GM23248 (cell line): ENCODE data around the gene MRPL14. TPM values are rescaled to one million over a fixed set of nuclear protein-coding genes. Genes with fewer than 3 reads are reported as not detected.

Experiments used
- DNase-seq: peaks from one replicate; pipeline ENCODE4 v3.0.0-alpha.2; 2015
- H2AFZ ChIP-seq: fragments of 200-600 bp; sonication (generic); 2 replicates; pipeline ENCODE4 v1.6.1; 2016; ENCODE audit warnings: antibody characterized with exemption
- H3F3A ChIP-seq: fragments of 200-600 bp; sonication (generic); 2 replicates; pipeline ENCODE4 v1.6.1; 2016; ENCODE audit warnings: mild to moderate bottlenecking, antibody characterized with exemption, mixed run types; ENCODE audit not compliant: insufficient read depth
- H3K27ac ChIP-seq: fragments of 200-600 bp; sonication (generic); 2 replicates; pipeline ENCODE4 v1.5.1; 2016; ENCODE audit warnings: mild to moderate bottlenecking
- H3K27me3 ChIP-seq: fragments of 200-600 bp; sonication (generic); replicated peaks from 2 replicates; pipeline ENCODE4 v1.6.1; 2016; ENCODE audit warnings: mild to moderate bottlenecking; ENCODE audit not compliant: insufficient read depth
- H3K36me3 ChIP-seq: fragments of 200-600 bp; sonication (generic); 2 replicates; pipeline ENCODE4 v1.6.1; 2016; ENCODE audit warnings: low read depth, mild to moderate bottlenecking
- H3K4me1 ChIP-seq: fragments of 200-600 bp; sonication (generic); 2 replicates; pipeline ENCODE4 v1.6.1; 2016; ENCODE audit warnings: mild to moderate bottlenecking; ENCODE audit not compliant: insufficient read depth
- H3K4me2 ChIP-seq: fragments of 200-600 bp; sonication (generic); one replicate; pipeline ENCODE4 v1.6.1; 2016; ENCODE audit warnings: mild to moderate bottlenecking; ENCODE audit not compliant: unreplicated experiment
- H3K4me3 ChIP-seq: fragments of 200-600 bp; sonication (generic); 2 replicates; pipeline ENCODE4 v1.5.1; 2016; ENCODE audit warnings: mild to moderate bottlenecking
- H3K79me2 ChIP-seq: fragments of 200-600 bp; sonication (generic); 2 replicates; pipeline ENCODE4 v1.6.1; 2016; ENCODE audit warnings: mild to moderate bottlenecking; ENCODE audit not compliant: insufficient read depth
- H3K9ac ChIP-seq: fragments of 200-600 bp; sonication (generic); 2 replicates; pipeline ENCODE4 v1.6.1; 2016; ENCODE audit warnings: mild to moderate bottlenecking
- H3K9me2 ChIP-seq: fragments of 200-600 bp; sonication (generic); 2 replicates; pipeline ENCODE4 v1.6.1; 2016; ENCODE audit warnings: mixed run types, mild to moderate bottlenecking, moderate library complexity; ENCODE audit not compliant: insufficient read depth
- H3K9me3 ChIP-seq: fragments of 200-600 bp; sonication (generic); one replicate; pipeline ENCODE4 v1.6.1; 2017; ENCODE audit warnings: low read depth
- H4K20me1 ChIP-seq: fragments of 200-600 bp; sonication (generic); 2 replicates; pipeline ENCODE4 v1.6.0; 2016; ENCODE audit not compliant: insufficient read depth
- EZH2 ChIP-seq: fragments of 200-600 bp; sonication (generic); IDR thresholded peaks from 2 replicates; pipeline ENCODE4 v1.6.1; 2018; ENCODE audit warnings: antibody characterized with exemption, mild to moderate bottlenecking; ENCODE audit not compliant: insufficient read depth, poor library complexity, severe bottlenecking
- EZH2phosphoT487 ChIP-seq: fragments of 200-600 bp; sonication (generic); IDR thresholded peaks from 2 replicates; pipeline ENCODE4 v1.6.1; 2018; ENCODE audit warnings: antibody characterized with exemption, moderate library complexity, mild to moderate bottlenecking, low read depth; ENCODE audit not compliant: insufficient read depth
- WGBS, 2 experiments: methylation state at CpG; one replicate each; pipeline ENCODE4 v1.1.6; 2015 to 2017; ENCODE audit warnings: low lambda C conversion rate in 2 of 2, low coverage in 1 of 2; ENCODE audit errors: missing lambda C conversion rate in 2 of 2; 5-methylcytosine and 5-hydroxymethylcytosine counted together
- in situ Hi-C: fragments of 300-500 bp; cut with MboI; formaldehyde crosslinking; loops from 2 replicates; pipeline ENCODE4 v1.15.0; 2020
- polyA plus RNA-seq: library from polyadenylated mRNA; unstranded; fragments of >200 nt; fragmentation: Nextera tagmentation; extraction: Ambion mirVana; gene quantifications from 2 replicates; pipeline ENCODE4 v1.2.1, GENCODE V29; 2016
- total RNA-seq: library from RNA; depleted of rRNA; stranded (reverse); fragments of >200 nt; shearing (Covaris generic); gene quantifications from 2 replicates; pipeline ENCODE4 v1.2.3, GENCODE V29; 2014

MRPL14 gene
- total and polyA plus RNA-seq, 2 experiments from 2014 or later: 47.6 to 91.2 TPM

DNA sequence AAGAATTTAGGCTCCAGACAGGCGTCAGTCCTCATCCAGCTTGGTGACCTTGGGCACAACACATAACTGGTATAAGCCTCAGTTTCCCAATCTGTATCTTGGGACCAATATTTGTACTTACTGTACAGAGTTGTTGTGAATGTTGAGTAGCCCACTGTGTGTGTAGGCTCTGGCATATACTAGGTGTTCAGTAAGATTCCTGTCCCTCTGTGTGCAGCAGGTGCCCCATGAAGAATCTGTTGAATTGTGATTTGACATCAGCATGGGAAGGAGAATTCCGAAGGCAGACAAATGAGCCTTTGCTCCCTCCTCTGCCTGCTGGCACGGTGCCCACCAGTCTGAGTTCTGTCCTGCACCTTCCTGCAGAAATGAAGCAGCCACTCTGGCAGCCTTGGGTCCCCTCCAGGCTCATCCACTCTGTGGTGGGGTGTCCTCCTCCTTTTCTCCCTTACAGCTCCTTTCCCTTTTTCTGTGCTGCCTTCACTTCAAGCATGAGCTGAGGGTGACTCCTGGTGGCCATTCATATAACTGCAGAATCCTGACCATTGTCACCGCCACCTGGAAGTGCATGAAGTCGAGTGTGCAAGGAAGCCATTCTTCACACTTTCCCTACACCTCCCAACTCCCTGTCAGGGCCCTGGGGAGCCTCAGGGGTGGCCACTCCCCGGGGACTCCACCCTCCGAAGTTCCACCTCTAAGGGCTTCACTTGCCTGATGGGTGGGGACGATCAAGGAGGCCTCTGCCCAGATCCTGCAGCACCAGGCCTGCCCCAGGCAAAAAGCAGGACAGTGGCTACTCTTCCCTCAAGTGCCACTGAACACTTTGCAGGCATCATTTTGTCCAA lies 48.2 kb downstream of the MRPL14 start:
- Histone ChIP-seq H3K27ac (no peak overlapping the region), H3K4me1 (peaks cover 11% of the 10 kb centered on the region), H4K20me1 (no peaks in the 10 kb centered on the region), H3K36me3 (no peaks in the 10 kb centered on the region), H3K79me2 (no peaks in the 10 kb centered on the region), H3K9me3 (no peaks in the 10 kb centered on the region), H3K27me3 (no peaks in the 10 kb centered on the region), H3K4me3 (no peak overlapping the region), H2AFZ (no peak overlapping the region), H3K9ac (no peak overlapping the region), H3F3A (no peaks in the 10 kb centered on the region), H3K4me2 (no peak overlapping the region), H3K9me2 (no peaks in the 10 kb centered on the region)
- 11 to 14% methylated on average over 8 of the region's 8 CpGs for WGBS, 2 experiments
- peak; percentile 74 for DNase-seq
- TF ChIP-seq EZH2phosphoT487 (no peak), EZH2 (no peak)
- in situ Hi-C loops: loop anchor here (25.0 kb wide), 1 partner anchor 417 kb away; no protein-coding TSS in a partner anchor

DNA sequence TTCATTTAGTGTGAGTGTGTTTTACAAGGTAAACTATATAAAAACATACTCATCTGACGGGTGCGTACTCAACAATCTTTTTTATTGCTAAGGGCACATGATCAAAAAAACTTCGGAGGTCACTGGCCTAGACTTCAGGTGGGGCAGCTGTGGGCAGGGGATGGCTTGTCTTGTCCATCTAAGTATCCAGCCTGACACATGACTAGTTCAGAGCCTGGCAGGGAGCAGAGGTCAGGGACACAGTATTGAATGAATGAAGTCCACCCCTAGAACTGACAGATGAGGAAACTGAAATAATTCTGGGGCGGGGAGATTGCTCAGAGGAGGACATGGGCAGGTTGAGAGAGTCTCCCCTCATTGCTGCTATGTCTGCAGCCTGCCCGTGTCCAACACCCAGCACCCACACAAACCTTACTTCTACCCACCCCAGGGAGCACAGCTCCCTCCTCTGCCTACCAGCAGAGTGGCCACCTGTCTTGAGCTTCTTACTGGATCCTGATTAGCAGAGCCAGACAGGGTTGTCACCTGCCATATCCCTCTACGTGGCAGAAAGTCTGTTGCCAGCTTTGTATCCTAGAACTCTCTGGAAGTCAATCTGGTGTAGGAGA lies 48.9 kb downstream of the MRPL14 start:
- no peak for TF ChIP-seq EZH2phosphoT487

DNA sequence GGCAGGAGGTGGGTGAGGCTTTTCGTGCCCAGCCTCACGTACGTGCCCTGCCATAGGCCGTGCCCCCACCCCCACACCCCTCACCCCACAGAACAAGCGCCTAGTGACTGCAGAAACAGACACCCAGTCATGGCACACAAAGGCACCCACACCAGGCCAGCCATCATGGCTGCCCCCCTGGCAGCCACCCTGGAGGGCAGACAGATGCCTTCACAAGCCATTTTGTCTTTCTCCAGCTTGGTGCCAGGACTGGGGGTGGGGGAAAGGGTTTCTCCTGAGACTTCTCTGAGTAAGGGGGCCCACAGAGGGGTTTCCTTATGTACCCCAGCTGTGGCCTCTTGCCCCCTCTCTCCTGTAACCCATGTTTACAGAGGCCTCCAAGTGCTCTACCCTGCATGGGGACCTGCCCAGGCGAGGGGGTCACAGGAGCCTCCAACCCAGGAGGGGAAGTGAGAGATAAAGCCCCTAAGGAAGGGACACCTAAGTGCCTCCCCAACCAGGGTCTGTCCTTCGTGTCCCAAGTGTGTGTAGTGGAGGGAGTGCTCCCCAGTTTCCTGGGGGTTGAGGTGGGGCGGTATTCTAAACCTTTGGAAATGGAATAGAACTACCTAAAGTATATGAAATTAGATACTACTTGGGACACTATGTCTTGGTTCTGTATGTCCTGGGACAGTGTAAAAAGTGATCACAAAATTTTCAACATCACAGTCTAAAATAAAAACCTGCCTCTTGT lies 49.9 kb downstream of the MRPL14 start:
- Histone ChIP-seq H2AFZ (no peak overlapping the region), H3K27me3 (no peaks in the 10 kb centered on the region), H3K9me2 (no peaks in the 10 kb centered on the region), H3F3A (peaks cover 11% of the 10 kb centered on the region), H3K4me1 (peaks cover 24% of the 10 kb centered on the region), H3K4me2 (no peak overlapping the region), H4K20me1 (no peaks in the 10 kb centered on the region), H3K9me3 (no peaks in the 10 kb centered on the region), H3K4me3 (no peak overlapping the region), H3K9ac (no peak overlapping the region), H3K27ac (no peak overlapping the region), H3K79me2 (no peaks in the 10 kb centered on the region), H3K36me3 (no peaks in the 10 kb centered on the region)
- WGBS, 2 experiments: 96 to 98% methylated on average over 4 to 8 of the region's 8 CpGs
- no peak for TF ChIP-seq EZH2phosphoT487
- no peak for TF ChIP-seq EZH2
- no peak for DNase-seq
- in situ Hi-C loops: loop anchor here (25.0 kb wide), 1 partner anchor 415 kb away; no protein-coding TSS in a partner anchor

More for the DNA sequence above, 48.9 kb downstream of the MRPL14 start:
- H3K27me3 ChIP-seq: no peaks in the 10 kb centered on the region
- H3K79me2 ChIP-seq: no peaks in the 10 kb centered on the region
- no peak overlapping the region for H3K27ac ChIP-seq
- in situ Hi-C loops: loop anchor here (25.0 kb wide), 1 partner anchor 416 kb away; no protein-coding TSS in a partner anchor
- H4K20me1 ChIP-seq: no peaks in the 10 kb centered on the region
- H3F3A ChIP-seq: peaks cover 4% of the 10 kb centered on the region; the same call in 1 of the 2 replicates
- H3K9me2 ChIP-seq: no peaks in the 10 kb centered on the region
- no peaks in the 10 kb centered on the region for H3K36me3 ChIP-seq
- H3K4me3 ChIP-seq: no peak overlapping the region
- WGBS, 2 experiments: 92 to 97% methylated on average over 6 of the region's 6 CpGs
- no peaks in the 10 kb centered on the region for H3K9me3 ChIP-seq
- no peak overlapping the region for H3K4me2 ChIP-seq
- H3K4me1 ChIP-seq: peaks cover 17% of the 10 kb centered on the region
- no peak overlapping the region for H3K9ac ChIP-seq
- DNase-seq: no peak
- no peak overlapping the region for H2AFZ ChIP-seq
